IMR-90 (cell line): Measurements from ENCODE around the gene F2. TPM values are rescaled to one million over a fixed set of nuclear protein-coding genes. Genes with fewer than 3 reads are reported as not detected.

Experiments
- ATAC-seq: fragments of 200-7000 bp; cut with Tn5 transposase; 2 replicates; pipeline ENCODE4 v1.9.1; 2020; ENCODE audit warnings: low read depth, mild to moderate bottlenecking, moderate library complexity
- BruUV-seq: library from RNA; stranded (reverse); fragments of 400-500 nt; replicated peaks from 2 replicates; lab custom pipeline; 2021; lab: Mats Ljungman, UMichigan
- CTCF ChIA-PET: fragments of 300-600 bp; formaldehyde crosslinking; extraction: SDS; loops from one replicate; lab custom pipeline; 2021; ENCODE audit warnings: antibody characterized with exemption; lab: Yijun Ruan, JAX
- POLR2A ChIA-PET: fragments of 300-600 bp; sonication (Branson Sonifier 250); formaldehyde crosslinking; loops from one replicate; lab custom pipeline; 2022; ENCODE audit warnings: antibody characterized with exemption; ENCODE audit not compliant: unreplicated experiment; lab: Charles Lee
- DNase-seq: peaks from one replicate; pipeline ENCODE4 v3.0.0; 2013
- H2AFZ ChIP-seq: replicated peaks from 2 replicates; pipeline ENCODE3; 2013; ENCODE audit warnings: low read length, mild to moderate bottlenecking; ENCODE audit not compliant: poor library complexity
- H2AK5ac ChIP-seq: 2 replicates; pipeline ENCODE4 v1.6.1; 2013; ENCODE audit warnings: low read depth, low read length, inconsistent platforms
- H2AK9ac ChIP-seq: replicated peaks from 2 replicates; pipeline ENCODE3; 2013; ENCODE audit warnings: mild to moderate bottlenecking, low read depth, low read length, moderate library complexity; ENCODE audit not compliant: poor library complexity
- H2BK120ac ChIP-seq: 2 replicates; pipeline ENCODE4 v1.6.1; 2013; ENCODE audit warnings: low read depth, low read length, inconsistent platforms
- H2BK15ac ChIP-seq: 3 replicates; pipeline ENCODE4 v1.6.1; 2013; ENCODE audit warnings: low read depth, low read length, inconsistent platforms
- H2BK20ac ChIP-seq: 2 replicates; pipeline ENCODE4 v1.6.1; 2013; ENCODE audit warnings: low read depth, mild to moderate bottlenecking, inconsistent platforms, low read length, moderate library complexity
- H2BK5ac ChIP-seq: 2 replicates; pipeline ENCODE4 v1.6.1; 2013; ENCODE audit warnings: mild to moderate bottlenecking, low read depth, low read length, inconsistent platforms; ENCODE audit not compliant: poor library complexity, severe bottlenecking
- H3K14ac ChIP-seq: replicated peaks from 2 replicates; pipeline ENCODE4 v1.6.1; 2013; ENCODE audit warnings: low read depth, low read length, inconsistent platforms
- H3K18ac ChIP-seq: 2 replicates; pipeline ENCODE4 v1.6.1; 2013; ENCODE audit warnings: low read depth, low read length, control low read depth
- H3K23ac ChIP-seq: 2 replicates; pipeline ENCODE4 v1.6.1; 2013; ENCODE audit warnings: low read depth, low read length, inconsistent platforms
- H3K27ac ChIP-seq: 2 replicates; pipeline ENCODE4 v1.5.1; 2013; ENCODE audit warnings: mild to moderate bottlenecking, control low read depth, low read length; ENCODE audit not compliant: insufficient read depth
- H3K27me3 ChIP-seq: 2 replicates; pipeline ENCODE4 v1.6.1; 2013; ENCODE audit warnings: low read length; ENCODE audit not compliant: control insufficient read depth, insufficient read depth
- H3K36me3 ChIP-seq: 2 replicates; pipeline ENCODE4 v1.6.1; 2013; ENCODE audit warnings: low read length, mixed read lengths; ENCODE audit not compliant: control insufficient read depth, insufficient read depth
- H3K4ac ChIP-seq: 2 replicates; pipeline ENCODE4 v1.6.1; 2013; ENCODE audit warnings: low read depth, low read length, inconsistent platforms
- H3K4me1 ChIP-seq: 2 replicates; pipeline ENCODE4 v1.6.1; 2013; ENCODE audit warnings: low read length, mixed read lengths; ENCODE audit not compliant: control insufficient read depth, insufficient read depth
- H3K4me2 ChIP-seq: 2 replicates; pipeline ENCODE4 v1.6.1; 2013; ENCODE audit warnings: low read depth, mild to moderate bottlenecking, control low read depth, low read length, moderate library complexity
- H3K4me3 ChIP-seq: 2 replicates; pipeline ENCODE4 v1.5.1; 2013; ENCODE audit warnings: low read depth, mild to moderate bottlenecking, control low read depth, low read length, moderate library complexity; ENCODE audit not compliant: insufficient read depth
- H3K56ac ChIP-seq: 2 replicates; pipeline ENCODE4 v1.6.1; 2013; ENCODE audit warnings: low read length, inconsistent platforms; ENCODE audit not compliant: insufficient read depth; ENCODE audit errors: extremely low read depth
- H3K79me1 ChIP-seq, 2 experiments: 2 replicates each; pipeline ENCODE4 v1.6.1; 2013; ENCODE audit warnings: low read length in 2 of 2, inconsistent platforms in 1 of 2, low read depth in 1 of 2
- H3K9ac ChIP-seq: 2 replicates; pipeline ENCODE4 v1.6.1; 2013; ENCODE audit warnings: low read depth, low read length, control low read depth
- H3K9me1 ChIP-seq: 2 replicates; pipeline ENCODE4 v1.6.1; 2013; ENCODE audit warnings: low read length, inconsistent platforms; ENCODE audit not compliant: insufficient read depth
- H3K9me3 ChIP-seq: 2 replicates; pipeline ENCODE4 v1.6.1; 2013; ENCODE audit warnings: low read length; ENCODE audit not compliant: control insufficient read depth, insufficient read depth
- H4K20me1 ChIP-seq: 2 replicates; pipeline ENCODE4 v1.6.1; 2013; ENCODE audit warnings: low read length, inconsistent platforms; ENCODE audit not compliant: insufficient read depth
- H4K5ac ChIP-seq: 2 replicates; pipeline ENCODE4 v1.6.1; 2013; ENCODE audit warnings: mild to moderate bottlenecking, low read depth, low read length, control low read depth
- H4K8ac ChIP-seq, 2 experiments: 2 replicates each; pipeline ENCODE4 v1.6.1; 2013; ENCODE audit warnings: low read depth in 2 of 2, low read length in 2 of 2, control low read depth in 1 of 2, inconsistent platforms in 1 of 2
- H4K91ac ChIP-seq: 2 replicates; pipeline ENCODE4 v1.6.1; 2013; ENCODE audit warnings: low read depth, low read length, inconsistent platforms; ENCODE audit not compliant: insufficient read depth
- BHLHE40 ChIP-seq: fragments of 150-350 bp; IDR thresholded peaks from 2 replicates; pipeline ENCODE4 v1.6.1; 2016; ENCODE audit warnings: mild to moderate bottlenecking, low read depth, low read length
- CEBPB ChIP-seq: IDR thresholded peaks from 2 replicates; pipeline ENCODE4 v1.6.1; 2012; ENCODE audit warnings: low read depth, low read length, improper control_type of control experiment
- CHD1 ChIP-seq: IDR thresholded peaks from 2 replicates; pipeline ENCODE4 v1.6.1; 2012; ENCODE audit warnings: low read depth, low read length, improper control_type of control experiment
- FOS ChIP-seq: fragments of 150-350 bp; IDR thresholded peaks from 2 replicates; pipeline ENCODE4 v1.6.1; 2016; ENCODE audit warnings: low read depth, low read length
- MAFK ChIP-seq: IDR thresholded peaks from 2 replicates; pipeline ENCODE4 v1.6.1; 2012; ENCODE audit warnings: low read depth, low read length, improper control_type of control experiment
- MAZ ChIP-seq: IDR thresholded peaks from 2 replicates; pipeline ENCODE4 v1.6.1; 2012; ENCODE audit warnings: low read depth, mild to moderate bottlenecking, low read length, improper control_type of control experiment, moderate library complexity, borderline replicate concordance
- MXI1 ChIP-seq: IDR thresholded peaks from 2 replicates; pipeline ENCODE4 v1.6.1; 2012; ENCODE audit warnings: low read depth, mild to moderate bottlenecking, low read length, moderate library complexity, borderline replicate concordance
- POLR2A ChIP-seq: IDR thresholded peaks from 2 replicates; pipeline ENCODE4 v1.6.1; 2012; ENCODE audit warnings: mild to moderate bottlenecking, low read depth, low read length
- RCOR1 ChIP-seq: IDR thresholded peaks from 2 replicates; pipeline ENCODE4 v1.6.1; 2012; ENCODE audit warnings: mild to moderate bottlenecking, low read length, improper control_type of control experiment; ENCODE audit not compliant: insufficient replicate concordance
- WGBS, 2 experiments: methylation state at CpG; one replicate each; pipeline versions ENCODE4 v1.1.5 to v1.1.7; 2013; ENCODE audit warnings: missing lambda C conversion rate in 2 of 2; ENCODE audit not compliant: insufficient read length in 1 of 2; ENCODE audit errors: extremely low coverage in 2 of 2; 5-methylcytosine and 5-hydroxymethylcytosine counted together
- dilution Hi-C: fragments of 300-500 bp; cut with HindIII; formaldehyde crosslinking; loops from one replicate; pipeline ENCODE4 v1.14.3; 2018; ENCODE audit warnings: low sequenced_read_pairs; ENCODE audit not compliant: unreplicated experiment
- in situ Hi-C: fragments of 300-500 bp; cut with MboI; formaldehyde crosslinking; loops from 3 replicates; pipeline ENCODE4 v1.14.3; 2019; ENCODE audit warnings: low sequenced_read_pairs, inconsistent platforms, mixed read lengths
- intact Hi-C: fragments of 100-400 bp; cut with micrococcal nuclease; formaldehyde crosslinking; loops from 2 replicates; pipeline ENCODE4 v1.10.0; 2022
- polyA plus RNA-seq, 3 experiments: library from polyadenylated mRNA; depleted of rRNA; stranded (reverse); fragments of >200 nt; gene quantifications; 2 replicates each; pipeline ENCODE4 v1.2.3, GENCODE V29; 2012; ENCODE audit warnings: low replicate concordance in 1 of 3
- total RNA-seq: library from RNA; depleted of rRNA; stranded (reverse); fragments of >200 nt; gene quantifications from 2 replicates; pipeline ENCODE4 v1.2.3, GENCODE V29; 2012
- TF ChIP-seq, protein P1 (sequence below): fragments of 150-350 bp; IDR thresholded peaks from 2 replicates; pipeline ENCODE4 v1.6.1; 2017; ENCODE audit warnings: mild to moderate bottlenecking, antibody characterized with exemption, low read length, low read depth

Gene F2
- total and polyA plus RNA-seq, 2 of the 4 experiments (the other 2 are of a cell fraction): not detected

DNA sequence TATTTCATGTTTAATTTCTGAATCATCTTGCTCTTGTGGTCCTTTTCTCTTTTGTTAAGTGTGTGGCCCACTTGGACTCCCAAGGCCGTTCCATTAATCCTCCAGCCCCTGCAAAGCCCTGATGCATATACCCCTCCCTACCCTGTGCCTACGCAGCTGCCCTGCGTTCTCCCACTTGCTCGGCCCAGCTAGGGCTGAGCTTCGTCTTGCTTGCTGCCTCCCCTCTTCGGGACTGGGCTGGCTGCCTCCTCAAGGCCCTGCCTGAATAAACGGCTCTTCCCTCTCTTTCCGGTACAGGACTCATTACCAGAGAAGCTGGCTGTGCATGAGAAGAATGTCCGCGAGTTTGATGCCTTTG lies 47.1 kb upstream of the F2 start:
- no peak overlapping the region for H2BK15ac ChIP-seq
- intact Hi-C loops (no loop called here), in situ Hi-C loops (no loop called here), dilution Hi-C loops (no loop called here)
- H3K23ac ChIP-seq: no peak overlapping the region
- H3K4ac ChIP-seq: no peak overlapping the region
- H2BK120ac ChIP-seq: no peak overlapping the region
- H2AK5ac ChIP-seq: no peak overlapping the region
- H3K9me3 ChIP-seq: no peaks in the 10 kb centered on the region
- no peak overlapping the region for H3K56ac ChIP-seq
- BruUV-seq: no TSS peak
- no peak overlapping the region for H4K8ac ChIP-seq
- H4K5ac ChIP-seq: no peak overlapping the region
- ChIA-PET CTCF (no interaction called here), POLR2A (no interaction called here)
- no peak for DNase-seq
- H2AFZ ChIP-seq: no peak overlapping the region
- TF ChIP-seq POLR2A: no peak
- no peak for TF ChIP-seq RCOR1
- TF ChIP-seq FOS: no peak
- TF ChIP-seq BHLHE40: no peak
- TF ChIP-seq MAFK: no peak
- TF ChIP-seq, protein P1, sequence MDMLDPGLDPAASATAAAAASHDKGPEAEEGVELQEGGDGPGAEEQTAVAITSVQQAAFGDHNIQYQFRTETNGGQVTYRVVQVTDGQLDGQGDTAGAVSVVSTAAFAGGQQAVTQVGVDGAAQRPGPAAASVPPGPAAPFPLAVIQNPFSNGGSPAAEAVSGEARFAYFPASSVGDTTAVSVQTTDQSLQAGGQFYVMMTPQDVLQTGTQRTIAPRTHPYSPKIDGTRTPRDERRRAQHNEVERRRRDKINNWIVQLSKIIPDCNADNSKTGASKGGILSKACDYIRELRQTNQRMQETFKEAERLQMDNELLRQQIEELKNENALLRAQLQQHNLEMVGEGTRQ: no peak
- TF ChIP-seq CEBPB: no peak
- no peak for TF ChIP-seq CHD1
- no peak for TF ChIP-seq MAZ
- no peak for TF ChIP-seq MXI1
- 90% methylated on average over 8 of the region's 10 CpGs; no CpG with 5 or more reads in 1 of the 2 experiments for WGBS, 2 experiments
- no peak overlapping the region for H3K9ac ChIP-seq
- peaks cover 10% of the 10 kb centered on the region for H3K4me1 ChIP-seq
- no peak overlapping the region for H3K18ac ChIP-seq
- H3K4me2 ChIP-seq: no peak overlapping the region
- no peak overlapping the region for H2BK20ac ChIP-seq
- no peak overlapping the region for H3K14ac ChIP-seq
- no peaks in the 10 kb centered on the region for H3K27me3 ChIP-seq
- 0 out of 4 replicates have a peak, but pooled peaks cover 0 to 6% of the 10 kb centered on the region in 2 experiments for H3K79me1 ChIP-seq
- peaks cover 8% of the 10 kb centered on the region; the same call in 1 of the 2 replicates for H3K9me1 ChIP-seq
- H2AK9ac ChIP-seq: no peak overlapping the region
- H3K27ac ChIP-seq: no peak overlapping the region
- peaks cover 56% of the 10 kb centered on the region for H3K36me3 ChIP-seq
- H2BK5ac ChIP-seq: no peak overlapping the region
- 0 out of 2 replicates have a peak, but pooled peaks cover 3% of the 10 kb centered on the region for H4K20me1 ChIP-seq
- ATAC-seq: no peak
- no peak overlapping the region for H4K91ac ChIP-seq
- no peak overlapping the region for H3K4me3 ChIP-seq
